HG03342 (cell line): ENCODE data around the gene VTI1B.

Source experiments
- ATAC-seq: cut with Tn5 transposase; IDR thresholded peaks from one replicate; pipeline ENCODE4 v1.9.1; 2021; ENCODE audit warnings: mild to moderate bottlenecking, moderate library complexity; ENCODE audit not compliant: unreplicated experiment

The VTI1B gene

GRCh38 chr14:67680121-67680602, 5.7 kb upstream of the VTI1B start:
- ATAC-seq, result peak; percentile 98

- no peak for ATAC-seq
Measured at GRCh38 chr14:67679006-67679405, 4.6 kb upstream of the VTI1B start.

GRCh38 chr14:67675219-67675582, 769 bp upstream of the VTI1B start:
- no peak for ATAC-seq

- ATAC-seq, result peak; percentile 47
Measured at GRCh38 chr14:67674139-67674479, 323 bp downstream of the VTI1B start.

- ATAC-seq, result no peak
Measured at GRCh38 chr14:67673451-67673850, 981 bp downstream of the VTI1B start.

GRCh38 chr14:67668559-67668958, 5.9 kb downstream of the VTI1B start:
- ATAC-seq, result peak; percentile 58

- peak; percentile 74 for ATAC-seq
Measured at GRCh38 chr14:67666750-67667449, 7.5 kb downstream of the VTI1B start.

- no peak for ATAC-seq
Measured at GRCh38 chr14:67665868-67666267, 8.6 kb downstream of the VTI1B start.

- ATAC-seq, result no peak
Measured at GRCh38 chr14:67663633-67664032, 10.8 kb downstream of the VTI1B start.

- no peak for ATAC-seq
Measured at GRCh38 chr14:67653651-67654280, 20.7 kb downstream of the VTI1B start.

- ATAC-seq, result no peak
Measured at GRCh38 chr14:67652189-67652588, 22.2 kb downstream of the VTI1B start.

- no peak for ATAC-seq
Measured at GRCh38 chr14:67650694-67651093, 23.7 kb downstream of the VTI1B start.

- no peak for ATAC-seq
Measured at GRCh38 chr14:67650151-67650550, 24.3 kb downstream of the VTI1B start.

GRCh38 chr14:67646131-67646530, 28.3 kb downstream of the VTI1B start:
- ATAC-seq, result no peak

GRCh38 chr14:67645414-67645813, 29.0 kb downstream of the VTI1B start:
- no peak for ATAC-seq

GRCh38 chr14:67644428-67644827, 30.0 kb downstream of the VTI1B start:
- no peak for ATAC-seq

GRCh38 chr14:67643713-67644112, 30.7 kb downstream of the VTI1B start:
- ATAC-seq, result no peak

GRCh38 chr14:67641902-67642749, 32.3 kb downstream of the VTI1B start:
- ATAC-seq, result no peak

- no peak for ATAC-seq
Measured at GRCh38 chr14:67641480-67641879, 33.0 kb downstream of the VTI1B start.

GRCh38 chr14:67638642-67639041, 35.8 kb downstream of the VTI1B start:
- ATAC-seq, result no peak

- ATAC-seq, result peak; percentile 51
Measured at GRCh38 chr14:67636361-67636919, 38.0 kb downstream of the VTI1B start.
